Measurements from ENCODE around the gene HIVEP3. TPM values are rescaled to one million over a fixed set of nuclear protein-coding genes. Genes with fewer than 3 reads are reported as not detected.
"Not testable (repeated sequence)": the region's sequence is repeated elsewhere in the genome, so short reads cannot be mapped to it uniquely, and the experiment has no call there.

Gene HIVEP3
- total and polyA plus RNA-seq, 4 experiments from 2014 or later: 8.2 to 12.8 (median 10.8) TPM

- CTCF ChIA-PET (ENCODE audit: partially characterized antibody): no interaction called here
- Mint-ChIP-seq H3K9me3 (peaks cover 0 to 1% (median 0%) of the 10 kb centered on the region in 8 donors), H3K4me3 (no peak overlapping the region), H3K27ac (no peak overlapping the region), H3K4me1 (peaks cover 0 to 14% (median 9%) of the 10 kb centered on the region in 4 donors), H3K36me3 (peaks cover 0 to 4% of the 10 kb centered on the region in 2 donors), H3K27me3 (no peaks in the 10 kb centered on the region)
- no peaks in the 10 kb centered on the region for H3K36me3 ChIP-seq (ENCODE audit: insufficient read depth, low read length)
- DNase-seq: no peak
- H3K4me3 ChIP-seq (ENCODE audit: low read length in 2 of 2): no peak overlapping the region
- peaks cover 6% of the 10 kb centered on the region for H3K4me1 ChIP-seq (ENCODE audit: insufficient read depth, low read length)
- H3K27me3 ChIP-seq (ENCODE audit: insufficient read depth, low read length): no peaks in the 10 kb centered on the region
- H3K27ac ChIP-seq (ENCODE audit: low read depth, low read length): no peak overlapping the region
- no peaks in the 10 kb centered on the region for H3K9me3 ChIP-seq (ENCODE audit: control insufficient read depth in 1 of 2, low read length in 2 of 2)
- POLR2A ChIA-PET (ENCODE audit: partially characterized antibody): no interaction called here
- intact Hi-C loops (cut with micrococcal nuclease): no loop called here
Observed at GRCh38 chr1:41700986-41701535, 217.7 kb downstream of the HIVEP3 start.

- Histone ChIP-seq H3K27ac (ENCODE audit: low read depth, low read length) (no peak overlapping the region), H3K27me3 (ENCODE audit: insufficient read depth, low read length) (no peaks in the 10 kb centered on the region), H3K36me3 (ENCODE audit: insufficient read depth, low read length) (no peaks in the 10 kb centered on the region), H3K4me3 (ENCODE audit: low read length in 2 of 2) (no peak overlapping the region), H3K4me1 (ENCODE audit: insufficient read depth, low read length) (peaks cover 6% of the 10 kb centered on the region), H3K9me3 (ENCODE audit: control insufficient read depth in 1 of 2, low read length in 2 of 2) (no peaks in the 10 kb centered on the region)
- intact Hi-C loops (cut with micrococcal nuclease): no loop called here
- Mint-ChIP-seq H3K4me1 (peaks cover 0 to 14% (median 9%) of the 10 kb centered on the region in 4 donors), H3K36me3 (peaks cover 0 to 4% of the 10 kb centered on the region in 2 donors), H3K9me3 (peaks cover 0 to 1% (median 0%) of the 10 kb centered on the region in 8 donors), H3K27me3 (no peaks in the 10 kb centered on the region), H3K27ac (no peak overlapping the region), H3K4me3 (no peak overlapping the region)
- POLR2A ChIA-PET (ENCODE audit: partially characterized antibody): no interaction called here
- DNase-seq: no peak
- CTCF ChIA-PET (ENCODE audit: partially characterized antibody): no interaction called here
Observed at GRCh38 chr1:41700581-41700980, 218.1 kb downstream of the HIVEP3 start.

DNA sequence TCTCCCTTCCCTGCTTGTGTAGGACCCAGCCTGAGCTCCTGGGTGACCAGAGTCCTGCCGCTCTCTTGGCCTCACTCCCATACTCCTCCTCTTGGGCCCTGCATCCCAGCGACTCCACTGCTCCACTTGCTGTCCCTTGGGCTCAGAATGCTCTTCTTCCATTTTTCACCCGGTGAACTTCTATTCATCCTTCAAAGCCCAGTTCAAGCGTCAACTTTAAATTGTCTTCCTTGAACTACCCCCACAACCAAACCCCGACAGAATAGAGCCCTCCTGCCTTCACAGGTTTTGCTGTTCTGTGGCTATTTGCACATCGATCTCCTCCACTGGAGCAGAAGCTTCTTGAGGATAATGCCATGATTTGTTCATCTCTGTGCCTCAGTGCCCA is 218.9 kb downstream of the HIVEP3 start:
- Mint-ChIP-seq H3K4me3 (peak overlapping the region in 1 of 8 donors; percentile 11), H3K36me3 (peaks cover 0 to 4% of the 10 kb centered on the region in 2 donors), H3K27ac (peak overlapping the region in 3 of 7 donors; percentile 23 to 89 (median 67)), H3K9me3 (peaks cover 0 to 1% (median 0%) of the 10 kb centered on the region in 8 donors), H3K27me3 (no peaks in the 10 kb centered on the region), H3K4me1 (peaks cover 0 to 12% (median 9%) of the 10 kb centered on the region in 4 donors)
- no peak overlapping the region for H3K27ac ChIP-seq (ENCODE audit: low read depth, low read length)
- DNase-seq: no peak
- no peaks in the 10 kb centered on the region for H3K9me3 ChIP-seq (ENCODE audit: control insufficient read depth in 1 of 2, low read length in 2 of 2)
- H3K4me1 ChIP-seq (ENCODE audit: insufficient read depth, low read length): peaks cover 6% of the 10 kb centered on the region
- intact Hi-C loops (cut with micrococcal nuclease): no loop called here
- CTCF ChIA-PET (ENCODE audit: partially characterized antibody): no interaction called here
- H3K4me3 ChIP-seq (ENCODE audit: low read length in 2 of 2): no peak overlapping the region
- POLR2A ChIA-PET (ENCODE audit: partially characterized antibody): no interaction called here
- no peaks in the 10 kb centered on the region for H3K36me3 ChIP-seq (ENCODE audit: insufficient read depth, low read length)
- H3K27me3 ChIP-seq (ENCODE audit: insufficient read depth, low read length): no peaks in the 10 kb centered on the region

DNA sequence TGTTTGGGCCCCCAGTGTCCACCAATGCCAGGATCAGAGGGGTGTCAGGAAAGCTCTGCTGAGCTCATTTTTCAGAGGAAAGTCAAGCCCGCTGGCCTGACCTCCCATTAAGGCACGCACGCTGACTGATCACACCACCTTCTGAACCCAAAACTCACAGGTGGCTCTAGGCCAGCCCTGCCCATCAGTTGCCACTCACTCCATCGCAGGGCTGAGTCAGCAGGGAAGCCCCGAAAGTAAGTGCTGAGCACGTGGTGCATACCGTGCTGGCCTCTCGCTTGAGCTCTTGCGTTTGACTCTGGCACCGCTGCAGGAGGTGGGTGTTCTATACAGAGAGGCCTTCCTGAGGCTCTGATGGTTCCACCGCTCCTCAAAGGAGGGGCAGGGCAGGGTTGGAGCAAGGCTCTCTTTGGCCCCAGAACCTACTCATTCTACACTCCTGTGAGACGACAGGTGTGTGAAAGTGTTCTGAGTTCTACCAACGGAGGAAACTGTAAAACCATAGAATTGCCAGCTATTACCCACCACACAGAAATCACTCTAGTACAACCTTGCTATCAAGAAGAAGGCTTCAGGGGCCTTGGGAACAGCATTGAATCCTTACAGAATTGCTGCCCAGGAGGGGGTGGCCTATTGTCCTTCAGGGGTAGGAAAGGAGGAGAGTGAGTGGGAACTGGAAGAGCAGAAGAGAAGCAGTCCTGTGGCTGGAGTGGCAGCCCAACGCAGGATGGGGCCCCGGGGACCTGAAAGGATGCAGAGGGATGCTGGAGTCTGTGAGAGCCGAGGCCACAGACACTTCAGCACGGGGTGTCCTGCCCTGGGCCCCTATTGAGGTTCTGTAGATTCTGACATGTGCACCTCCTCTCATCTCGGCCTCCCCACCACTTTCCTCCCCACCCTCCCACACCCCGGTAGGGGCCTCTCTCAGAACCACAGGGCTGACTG is 219.5 kb downstream of the HIVEP3 start:
- Mint-ChIP-seq H3K27ac (peak overlapping the region in 2 of 7 donors; percentile 3 to 41), H3K36me3 (peaks cover 0 to 4% of the 10 kb centered on the region in 2 donors), H3K4me1 (peaks cover 0 to 12% (median 9%) of the 10 kb centered on the region in 4 donors), H3K9me3 (no peaks in the 10 kb centered on the region), H3K27me3 (no peaks in the 10 kb centered on the region), H3K4me3 (peak overlapping the region in 1 of 8 donors; percentile 32)
- Histone ChIP-seq H3K27me3 (ENCODE audit: insufficient read depth, low read length) (no peaks in the 10 kb centered on the region), H3K27ac (ENCODE audit: low read depth, low read length) (no peak overlapping the region), H3K4me1 (ENCODE audit: insufficient read depth, low read length) (peaks cover 6% of the 10 kb centered on the region), H3K4me3 (ENCODE audit: low read length in 2 of 2) (no peak overlapping the region), H3K9me3 (ENCODE audit: control insufficient read depth in 1 of 2, low read length in 2 of 2) (no peaks in the 10 kb centered on the region), H3K36me3 (ENCODE audit: insufficient read depth, low read length) (no peaks in the 10 kb centered on the region)
- no peak for DNase-seq
- ChIA-PET CTCF (ENCODE audit: partially characterized antibody) (interaction anchor here (0.8 kb wide), 1 partner anchor 10 kb away, joined by 3 read pairs; no protein-coding TSS in a partner anchor), POLR2A (ENCODE audit: partially characterized antibody) (no interaction called here)
- intact Hi-C loops (cut with micrococcal nuclease): no loop called here

GRCh38 chr1:41696381-41696780 is 222.3 kb downstream of the HIVEP3 start:
- Histone ChIP-seq H3K9me3 (ENCODE audit: control insufficient read depth in 1 of 2, low read length in 2 of 2) (no peaks in the 10 kb centered on the region), H3K27ac (ENCODE audit: low read depth, low read length) (no peak overlapping the region), H3K27me3 (ENCODE audit: insufficient read depth, low read length) (no peaks in the 10 kb centered on the region), H3K4me1 (ENCODE audit: insufficient read depth, low read length) (peaks cover 6% of the 10 kb centered on the region), H3K36me3 (ENCODE audit: insufficient read depth, low read length) (no peaks in the 10 kb centered on the region), H3K4me3 (ENCODE audit: low read length in 2 of 2) (no peak overlapping the region)
- ChIA-PET POLR2A (ENCODE audit: partially characterized antibody) (no interaction called here), CTCF (ENCODE audit: partially characterized antibody) (no interaction called here)
- H3K9me3 Mint-ChIP-seq: no peaks in the 10 kb centered on the region
- H3K27me3 Mint-ChIP-seq: no peaks in the 10 kb centered on the region
- H3K4me3 Mint-ChIP-seq: no peak overlapping the region
- DNase-seq: no peak
- intact Hi-C loops (cut with micrococcal nuclease): no loop called here
- peaks cover 0 to 13% (median 10%) of the 10 kb centered on the region in 4 donors for H3K4me1 Mint-ChIP-seq
- peaks cover 0 to 4% of the 10 kb centered on the region in 2 donors for H3K36me3 Mint-ChIP-seq
- H3K27ac Mint-ChIP-seq: no peak overlapping the region

- Mint-ChIP-seq H3K4me3 (no peak overlapping the region), H3K36me3 (peaks cover 0 to 4% of the 10 kb centered on the region in 2 donors), H3K27ac (no peak overlapping the region), H3K4me1 (peaks cover 4 to 21% (median 11%) of the 10 kb centered on the region in 4 donors), H3K9me3 (no peaks in the 10 kb centered on the region), H3K27me3 (no peaks in the 10 kb centered on the region)
- Histone ChIP-seq H3K4me3 (ENCODE audit: low read length in 2 of 2) (no peak overlapping the region), H3K9me3 (ENCODE audit: control insufficient read depth in 1 of 2, low read length in 2 of 2) (no peaks in the 10 kb centered on the region), H3K4me1 (ENCODE audit: insufficient read depth, low read length) (peaks cover 8% of the 10 kb centered on the region), H3K36me3 (ENCODE audit: insufficient read depth, low read length) (no peaks in the 10 kb centered on the region), H3K27me3 (ENCODE audit: insufficient read depth, low read length) (no peaks in the 10 kb centered on the region), H3K27ac (ENCODE audit: low read depth, low read length) (no peak overlapping the region)
- no peak for DNase-seq
- intact Hi-C loops (cut with micrococcal nuclease): no loop called here
- POLR2A ChIA-PET (ENCODE audit: partially characterized antibody): no interaction called here
- CTCF ChIA-PET (ENCODE audit: partially characterized antibody): no interaction called here
Observed at GRCh38 chr1:41695118-41695745, 223.5 kb downstream of the HIVEP3 start.

- H3K27ac ChIP-seq (ENCODE audit: low read depth, low read length); H3K27ac Mint-ChIP-seq; H3K4me3 Mint-ChIP-seq; H3K9me3 ChIP-seq (ENCODE audit: control insufficient read depth in 1 of 2, low read length in 2 of 2); intact Hi-C loops (cut with micrococcal nuclease); H3K27me3 ChIP-seq (ENCODE audit: insufficient read depth, low read length); DNase-seq; H3K9me3 Mint-ChIP-seq; H3K4me1 ChIP-seq (ENCODE audit: insufficient read depth, low read length); H3K36me3 Mint-ChIP-seq; H3K27me3 Mint-ChIP-seq; H3K4me3 ChIP-seq (ENCODE audit: low read length in 2 of 2); H3K36me3 ChIP-seq (ENCODE audit: insufficient read depth, low read length): not testable (repeated sequence)
- POLR2A ChIA-PET (ENCODE audit: partially characterized antibody): interaction anchor here (0.6 kb wide), 1 partner anchor 39 kb away, joined by 4 read pairs; no protein-coding TSS in a partner anchor
- CTCF ChIA-PET (ENCODE audit: partially characterized antibody): interaction anchor here (1.0 kb wide), 1 partner anchor 8 kb away, joined by 4 read pairs; no protein-coding TSS in a partner anchor
- peaks cover 8 to 29% (median 9%) of the 10 kb centered on the region in 4 donors for H3K4me1 Mint-ChIP-seq
Observed at GRCh38 chr1:41691966-41692365, 226.8 kb downstream of the HIVEP3 start.
